GM18520 (cell line): ENCODE measurements around the gene MSI2.

Source experiments
- ATAC-seq: cut with Tn5 transposase; IDR thresholded peaks from one replicate; pipeline ENCODE4 v1.9.1; 2021; ENCODE audit not compliant: unreplicated experiment

MSI2 gene

GRCh38 chr17:57622683-57623433 is 366.5 kb downstream of the MSI2 start:
- ATAC-seq, result peak; percentile 71

- no peak for ATAC-seq
Observed at GRCh38 chr17:57623620-57624019, 367.3 kb downstream of the MSI2 start.

- no peak for ATAC-seq
Observed at GRCh38 chr17:57624386-57624785, 368.1 kb downstream of the MSI2 start.

GRCh38 chr17:57625511-57625910 is 369.2 kb downstream of the MSI2 start:
- ATAC-seq, result no peak

- no peak for ATAC-seq
Observed at GRCh38 chr17:57625957-57626356, 369.6 kb downstream of the MSI2 start.

- no peak for ATAC-seq
Observed at GRCh38 chr17:57626520-57627210, 370.3 kb downstream of the MSI2 start.

DNA sequence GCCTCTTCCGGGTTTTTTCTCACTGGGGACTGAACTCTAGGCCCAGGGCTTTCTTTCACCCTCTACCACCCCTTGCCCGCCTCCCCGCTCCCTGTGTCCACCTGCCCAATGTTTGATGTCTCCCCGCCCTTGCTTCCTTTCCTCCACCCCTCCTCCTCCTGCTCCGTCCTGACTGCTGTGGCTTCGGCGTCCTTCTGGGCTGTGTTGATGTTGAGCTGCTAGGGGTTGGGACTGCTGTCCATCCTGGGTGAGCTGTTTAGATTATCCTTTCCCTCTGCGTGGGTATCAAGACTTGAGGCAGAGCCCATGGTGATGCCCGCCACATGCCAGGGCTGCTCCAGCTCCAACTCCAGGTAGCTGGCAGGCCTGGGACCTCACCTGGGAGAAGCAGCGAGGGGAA is 371.3 kb downstream of the MSI2 start:
- ATAC-seq, result no peak

DNA sequence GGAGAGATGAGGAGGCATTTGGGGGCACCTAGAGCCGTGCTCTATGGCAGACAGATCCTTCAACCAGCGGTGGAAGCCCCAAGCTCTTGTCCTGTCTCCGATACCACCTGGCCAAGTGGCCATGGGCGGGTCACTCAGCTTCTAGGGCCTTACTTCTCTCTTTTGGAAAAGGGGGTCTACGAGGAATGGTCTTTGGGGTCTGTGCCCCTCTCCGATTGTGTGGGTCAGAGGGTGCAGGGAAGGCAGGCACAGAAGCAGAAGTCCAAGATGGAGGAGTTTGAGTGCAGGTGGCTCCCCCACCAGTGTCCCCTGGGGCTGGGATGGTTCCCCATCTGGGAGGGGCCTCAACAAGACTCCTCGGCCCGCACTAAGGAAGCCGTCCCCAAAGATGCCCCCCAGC is 372.1 kb downstream of the MSI2 start:
- ATAC-seq, result no peak

- no peak for ATAC-seq
Observed at GRCh38 chr17:57629470-57629869, 373.1 kb downstream of the MSI2 start.

DNA sequence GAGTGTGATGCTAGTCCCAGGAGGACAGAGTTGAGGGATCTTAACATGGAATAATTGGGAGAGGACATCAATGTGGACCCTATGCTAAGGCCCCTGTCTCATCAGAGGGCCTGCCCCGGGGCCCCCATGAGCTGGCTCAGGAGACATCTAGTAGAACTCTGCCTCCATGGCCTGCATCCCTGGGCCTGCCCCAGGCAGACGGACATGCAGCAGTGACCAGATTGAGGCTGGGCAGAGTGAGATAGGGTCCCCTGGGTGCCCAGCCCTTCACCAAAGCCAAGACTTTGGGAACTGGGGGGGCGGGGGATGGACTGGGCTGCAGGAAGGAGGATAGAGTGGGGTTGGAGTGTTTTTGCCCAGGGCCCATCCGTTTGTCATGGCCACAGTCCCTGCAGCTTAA is 373.6 kb downstream of the MSI2 start:
- ATAC-seq, result no peak

DNA sequence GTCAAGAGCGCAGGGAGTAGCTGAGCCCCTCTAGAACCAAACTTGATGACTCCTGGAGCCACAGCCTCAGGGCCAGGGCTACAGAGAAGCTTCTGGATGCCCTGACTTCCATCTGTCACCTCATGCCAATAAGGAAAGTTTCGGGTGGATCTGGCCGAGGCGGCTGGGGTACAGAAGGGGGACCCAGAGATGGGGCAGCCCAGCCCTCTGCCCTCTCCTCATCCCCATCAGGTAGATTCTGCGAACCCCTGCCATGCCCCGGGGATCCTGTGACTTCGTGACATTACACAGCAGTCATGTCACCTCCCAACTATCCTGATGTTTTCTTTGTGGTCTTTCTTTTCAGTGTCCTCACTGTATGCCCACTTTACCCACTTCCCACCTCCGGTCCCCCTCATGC is 374.4 kb downstream of the MSI2 start:
- ATAC-seq, result no peak

GRCh38 chr17:57631871-57632270 is 375.5 kb downstream of the MSI2 start:
- ATAC-seq, result no peak

DNA sequence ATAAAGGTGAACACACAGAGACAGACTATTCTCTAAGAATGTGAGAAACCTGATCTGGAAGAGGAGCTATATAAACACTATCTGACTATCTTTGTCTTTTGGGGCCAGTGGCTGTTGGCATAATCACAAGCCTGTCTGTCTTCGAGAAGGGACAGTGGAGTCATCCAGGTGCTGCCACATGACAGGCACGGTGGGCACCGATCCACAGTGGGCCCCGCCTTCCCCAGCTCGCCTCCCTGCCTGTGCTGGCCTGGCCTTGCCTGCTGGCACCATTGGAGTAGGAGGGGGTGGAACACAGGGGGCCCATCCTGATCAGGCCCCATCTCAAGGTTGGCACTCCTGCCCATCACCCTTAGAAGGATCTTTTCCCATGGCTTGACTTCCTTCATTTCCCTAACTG is 376.0 kb downstream of the MSI2 start:
- ATAC-seq, result no peak

- no peak for ATAC-seq
Observed at GRCh38 chr17:57633236-57633635, 376.9 kb downstream of the MSI2 start.

- ATAC-seq, result no peak
Observed at GRCh38 chr17:57634713-57635465, 378.6 kb downstream of the MSI2 start.

DNA sequence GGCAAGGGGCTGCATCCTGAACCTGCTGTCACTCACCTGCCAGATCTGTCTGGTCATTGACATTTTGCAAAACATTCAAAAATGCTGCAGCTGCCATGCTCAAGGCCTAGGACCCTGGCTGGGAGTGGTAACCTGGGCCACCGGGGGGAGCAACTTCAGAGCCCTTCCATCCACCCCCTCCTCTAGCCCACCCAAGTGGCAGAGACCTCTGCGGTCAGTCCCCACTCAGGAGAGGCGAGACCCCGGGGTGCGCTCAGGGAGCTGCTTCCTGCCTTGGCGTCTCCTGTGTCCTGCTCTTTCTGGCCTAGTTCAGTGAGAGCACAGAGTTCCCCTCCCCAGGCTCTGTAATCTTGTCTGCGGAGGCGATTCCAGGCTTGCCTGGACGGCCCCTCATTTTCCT is 380.0 kb downstream of the MSI2 start:
- ATAC-seq, result no peak

GRCh38 chr17:57636985-57637665 is 380.8 kb downstream of the MSI2 start:
- ATAC-seq, result no peak

- ATAC-seq, result no peak
Observed at GRCh38 chr17:57637666-57638010, 381.3 kb downstream of the MSI2 start.

DNA sequence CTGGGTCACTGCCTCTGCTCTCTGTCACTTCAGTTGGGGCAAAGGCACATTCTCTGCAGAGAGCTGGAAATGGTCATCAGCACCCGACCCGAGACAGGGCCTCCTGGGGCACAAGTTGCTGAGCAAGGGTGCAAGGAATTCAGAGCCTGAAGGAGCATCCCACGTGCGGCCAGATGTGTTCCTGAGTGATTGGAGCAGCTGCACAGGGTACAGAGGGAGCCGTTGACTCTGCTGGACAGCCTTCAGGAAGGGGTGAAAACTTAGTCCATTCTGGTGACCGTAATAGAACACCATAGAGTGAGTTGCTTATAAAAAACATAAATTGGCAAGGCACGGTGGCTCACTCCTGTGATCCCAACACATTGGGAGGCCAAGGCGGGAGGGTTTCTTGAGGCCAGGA is 382.0 kb downstream of the MSI2 start:
- no peak for ATAC-seq

- no peak for ATAC-seq
Observed at GRCh38 chr17:57639381-57639780, 383.1 kb downstream of the MSI2 start.

DNA sequence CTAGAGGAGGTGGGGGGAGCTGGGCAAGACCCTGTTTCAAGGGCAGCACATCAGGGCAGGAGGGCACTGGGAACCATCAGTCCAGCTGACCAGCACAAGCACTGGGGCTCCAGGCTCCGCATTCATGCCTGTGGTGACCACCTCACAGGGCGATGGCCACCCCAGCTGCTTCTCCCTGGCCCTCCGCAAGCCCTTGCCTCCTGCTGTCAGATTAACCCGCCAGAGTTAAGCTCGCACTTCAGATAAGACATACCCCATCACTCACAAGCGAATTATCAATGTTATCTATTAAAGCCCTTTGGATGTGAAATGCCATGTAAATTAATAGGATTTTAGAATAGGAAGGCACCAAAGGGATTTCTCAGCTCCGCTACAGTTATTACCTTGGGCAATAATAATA is 383.8 kb downstream of the MSI2 start:
- no peak for ATAC-seq

DNA sequence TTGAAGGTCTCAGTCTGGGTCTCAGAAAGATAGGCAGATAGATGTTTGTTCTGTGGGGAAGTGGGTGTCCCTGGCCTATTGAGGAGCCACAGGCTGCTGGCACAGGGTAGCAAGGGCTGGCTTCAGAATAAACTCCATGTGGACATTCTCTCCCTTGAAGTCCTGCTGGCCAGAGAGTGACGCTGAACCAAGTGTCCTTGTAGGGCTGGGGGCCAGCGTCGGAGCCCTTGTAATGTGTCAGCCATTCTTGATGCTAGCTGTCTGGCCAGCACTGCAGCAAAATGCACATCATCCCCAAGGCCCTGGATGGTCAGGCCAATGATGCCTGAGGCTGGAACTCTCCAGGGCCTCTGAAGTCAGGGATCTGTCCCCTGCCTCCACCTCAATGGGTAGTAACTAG is 385.4 kb downstream of the MSI2 start:
- ATAC-seq, result no peak
